Naive thymus-derived CD4-positive, alpha-beta T cell (primary cell): ENCODE measurements around the gene BLOC1S1. TPM values are rescaled to one million over a fixed set of nuclear protein-coding genes. Genes with fewer than 3 reads are reported as not detected.

Source experiments
- ATAC-seq: fragments of 150-1000 bp; cut with Tn5 transposase; 2 replicates; pipeline ENCODE4 v1.10.0; 2021; ENCODE audit warnings: mild to moderate bottlenecking, moderate library complexity
- CTCF ChIA-PET: fragments of 350-600 bp; sonication (Branson Sonifier 250); formaldehyde crosslinking; loops from one replicate; lab custom pipeline; 2021; ENCODE audit warnings: antibody characterized with exemption; lab: Charles Lee
- POLR2A ChIA-PET: fragments of 350-600 bp; sonication (Branson Sonifier 250); formaldehyde crosslinking; loops from one replicate; lab custom pipeline; 2021; ENCODE audit warnings: antibody characterized with exemption, inconsistent platforms; lab: Charles Lee
- DNase-seq, 9 donors: peaks; one replicate each; pipeline versions ENCODE4 v3.0.0 to v3.0.0-alpha.2; 2020 to 2022; ENCODE audit warnings: mixed read lengths in 1 of 9
- H3K27ac ChIP-seq: one replicate; pipeline ENCODE4 v1.7.0; 2013; ENCODE audit warnings: mild to moderate bottlenecking, low read depth, low read length, moderate library complexity
- H3K27me3 ChIP-seq, 2 donors: one replicate each; pipeline ENCODE4 v1.7.0; 2013; ENCODE audit warnings: low read length in 2 of 2, mild to moderate bottlenecking in 2 of 2, moderate library complexity in 2 of 2; ENCODE audit not compliant: control insufficient read depth in 2 of 2, insufficient read depth in 2 of 2
- H3K36me3 ChIP-seq, 3 experiments: 1 replicate in 2 of 3; 2 replicates in 1 of 3; pipeline ENCODE4 v1.7.0; 2013; ENCODE audit warnings: low read length in 3 of 3, mild to moderate bottlenecking in 3 of 3, moderate library complexity in 1 of 3; ENCODE audit not compliant: insufficient read depth in 3 of 3, control insufficient read depth in 2 of 3
- H3K4me1 ChIP-seq, 2 donors: one replicate each; pipeline ENCODE4 v1.7.0; 2013; ENCODE audit warnings: low read length in 2 of 2, mild to moderate bottlenecking in 2 of 2, moderate library complexity in 1 of 2; ENCODE audit not compliant: control insufficient read depth in 2 of 2, insufficient read depth in 2 of 2
- H3K4me3 ChIP-seq: 2 replicates; pipeline ENCODE4 v1.7.0; 2013; ENCODE audit warnings: mild to moderate bottlenecking, low read length
- H3K9me3 ChIP-seq, 3 experiments: 1 replicate in 2 of 3; 2 replicates in 1 of 3; pipeline ENCODE4 v1.7.0; 2013; ENCODE audit warnings: low read length in 3 of 3; ENCODE audit not compliant: control insufficient read depth in 2 of 3
- H3K27ac Mint-ChIP-seq, 9 donors: one replicate each; pipeline ENCODE4 v1.8.0; 2020 to 2022; ENCODE audit warnings: mixed read lengths in 9 of 9, mild to moderate bottlenecking in 8 of 9, moderate library complexity in 5 of 9, inconsistent platforms in 2 of 9
- H3K27me3 Mint-ChIP-seq, 5 donors: one replicate each; pipeline ENCODE4 v1.8.0; 2021 to 2022; ENCODE audit warnings: mixed read lengths in 5 of 5, mild to moderate bottlenecking in 1 of 5
- H3K36me3 Mint-ChIP-seq, 5 donors: one replicate each; pipeline ENCODE4 v1.8.0; 2020 to 2022; ENCODE audit warnings: mixed read lengths in 5 of 5, mild to moderate bottlenecking in 3 of 5, inconsistent platforms in 1 of 5
- H3K4me1 Mint-ChIP-seq, 7 donors: one replicate each; pipeline ENCODE4 v1.8.0; 2020 to 2022; ENCODE audit warnings: mixed read lengths in 7 of 7, mild to moderate bottlenecking in 3 of 7, inconsistent platforms in 1 of 7
- H3K4me3 Mint-ChIP-seq, 10 donors: one replicate each; pipeline ENCODE4 v1.8.0; 2020 to 2022; ENCODE audit warnings: mild to moderate bottlenecking in 10 of 10, mixed read lengths in 10 of 10, moderate library complexity in 6 of 10, inconsistent platforms in 2 of 10
- H3K9me3 Mint-ChIP-seq, 11 donors: one replicate each; pipeline ENCODE4 v1.8.0; 2020 to 2022; ENCODE audit warnings: mixed read lengths in 11 of 11, mild to moderate bottlenecking in 4 of 11, inconsistent platforms in 1 of 11, moderate library complexity in 1 of 11
- intact Hi-C, 2 donors: fragments of 100-400 bp; cut with micrococcal nuclease; formaldehyde crosslinking; loops; one replicate each; pipeline ENCODE4 v1.15.1; 2023
- polyA plus RNA-seq, 2 donors: library from polyadenylated mRNA; unstranded; fragments of 300-500 nt; fragmentation: Illumina TruSeq; gene quantifications; one replicate each; pipeline ENCODE4 v1.2.3, GENCODE V29; 2021
- total RNA-seq, 6 experiments: library from RNA in 5 of 6; stranded (reverse) in 5 of 6; gene quantifications; 1 replicate in 5 of 6; 2 replicates in 1 of 6; pipeline ENCODE4 v1.2.3 and lab custom pipeline; 2021 to 2026

BLOC1S1 gene
- total and polyA plus RNA-seq, 7 experiments from 2014 or later, result 37.6 to 112 (median 73.5) TPM

GRCh38 chr12:55724226-55724939 lies 8.5 kb downstream of the BLOC1S1 start:
- Mint-ChIP-seq H3K4me1 (peaks cover 18 to 33% (median 27%) of the 10 kb centered on the region in 7 donors), H3K27me3 (no peaks in the 10 kb centered on the region), H3K9me3 (no peaks in the 10 kb centered on the region), H3K4me3 (peak overlapping the region in 1 of 10 donors; percentile 6), H3K36me3 (peaks cover 0 to 13% (median 0%) of the 10 kb centered on the region in 5 donors), H3K27ac (peak overlapping the region; percentile 9 to 80 (median 64))
- Histone ChIP-seq H3K9me3 (no peaks in the 10 kb centered on the region), H3K27ac (peak overlapping the region; percentile 6), H3K4me1 (peaks cover 11 to 14% of the 10 kb centered on the region in 2 donors), H3K36me3 (peaks cover 0 to 13% (median 4%) of the 10 kb centered on the region in 3 experiments), H3K4me3 (no peak overlapping the region), H3K27me3 (no peaks in the 10 kb centered on the region)
- POLR2A ChIA-PET, result interaction anchor here (1.4 to 4.1 kb wide), 3 partner anchors 8 to 94 kb away, joined by 5 to 29 read pairs (median 8); partner anchors contain the start of genes BLOC1S1, ORMDL2 and SARNP
- DNase-seq (peak; percentile 33 to 64 (median 59)), ATAC-seq (peak; percentile 63)
- CTCF ChIA-PET, result interaction anchor here (0.5 to 3.7 kb wide), 7 partner anchors 10 to 231 kb away, joined by 3 to 44 read pairs (median 4); partner anchors contain the start of genes ORMDL2 and SARNP
- intact Hi-C loops, result loop anchor here (1.0 kb wide), 1 partner anchor 13 kb away; no protein-coding TSS in a partner anchor

- peaks cover 23 to 39% (median 30%) of the 10 kb centered on the region in 7 donors for H3K4me1 Mint-ChIP-seq
- Histone ChIP-seq H3K4me3 (no peak overlapping the region), H3K9me3 (no peaks in the 10 kb centered on the region), H3K4me1 (peaks cover 13 to 14% of the 10 kb centered on the region in 2 donors), H3K27me3 (no peaks in the 10 kb centered on the region), H3K27ac (no peak overlapping the region), H3K36me3 (peaks cover 0 to 7% (median 4%) of the 10 kb centered on the region in 3 experiments)
- H3K36me3 Mint-ChIP-seq, result peaks cover 0 to 12% (median 0%) of the 10 kb centered on the region in 5 donors
- intact Hi-C loops, result loop anchor here (1.0 kb wide), 1 partner anchor 12 kb away; no protein-coding TSS in a partner anchor
- no peak for DNase-seq
- H3K27ac Mint-ChIP-seq, result peak overlapping the region; percentile 9 to 80 (median 64)
- POLR2A ChIA-PET, result interaction anchor here (1.4 to 4.1 kb wide), 3 partner anchors 9 to 93 kb away, joined by 5 to 29 read pairs (median 8); partner anchors contain the start of genes BLOC1S1, ORMDL2 and SARNP
- CTCF ChIA-PET, result interaction anchor here (0.7 to 3.7 kb wide), 5 partner anchors 9 to 230 kb away, joined by 3 to 44 read pairs (median 4); partner anchors contain the start of genes ORMDL2 and SARNP
- H3K27me3 Mint-ChIP-seq, result no peaks in the 10 kb centered on the region
- no peaks in the 10 kb centered on the region for H3K9me3 Mint-ChIP-seq
- no peak for ATAC-seq
- H3K4me3 Mint-ChIP-seq, result peak overlapping the region in 1 of 10 donors; percentile 6
Observed at GRCh38 chr12:55724940-55725309, 9.1 kb downstream of the BLOC1S1 start.

- DNase-seq (no peak), ATAC-seq (no peak)
- CTCF ChIA-PET, result interaction anchor here (1.3 to 3.7 kb wide), 4 partner anchors 8 to 92 kb away, joined by 4 to 44 read pairs (median 6); partner anchors contain the start of genes ORMDL2 and SARNP
- Mint-ChIP-seq H3K36me3 (peaks cover 0 to 12% (median 0%) of the 10 kb centered on the region in 5 donors), H3K9me3 (no peaks in the 10 kb centered on the region), H3K27ac (peak overlapping the region in 7 of 9 donors; percentile 9 to 80 (median 52)), H3K27me3 (no peaks in the 10 kb centered on the region), H3K4me3 (peak overlapping the region in 2 of 10 donors; percentile 41 to 74), H3K4me1 (peaks cover 29 to 41% (median 35%) of the 10 kb centered on the region in 7 donors)
- POLR2A ChIA-PET, result interaction anchor here (1.4 to 4.1 kb wide), 2 partner anchors 9 to 12 kb away, joined by 8 to 29 read pairs; partner anchors contain the start of gene BLOC1S1
- H3K27me3 ChIP-seq, result no peaks in the 10 kb centered on the region
- H3K4me1 ChIP-seq, result peaks cover 13 to 20% of the 10 kb centered on the region in 2 donors
- no peak overlapping the region for H3K27ac ChIP-seq
- H3K36me3 ChIP-seq, result peaks cover 0 to 1% (median 0%) of the 10 kb centered on the region in 3 experiments
- intact Hi-C loops, result no loop called here
- H3K9me3 ChIP-seq, result no peaks in the 10 kb centered on the region
- H3K4me3 ChIP-seq, result no peak overlapping the region
Observed at GRCh38 chr12:55725556-55725955, 9.7 kb downstream of the BLOC1S1 start.

DNA sequence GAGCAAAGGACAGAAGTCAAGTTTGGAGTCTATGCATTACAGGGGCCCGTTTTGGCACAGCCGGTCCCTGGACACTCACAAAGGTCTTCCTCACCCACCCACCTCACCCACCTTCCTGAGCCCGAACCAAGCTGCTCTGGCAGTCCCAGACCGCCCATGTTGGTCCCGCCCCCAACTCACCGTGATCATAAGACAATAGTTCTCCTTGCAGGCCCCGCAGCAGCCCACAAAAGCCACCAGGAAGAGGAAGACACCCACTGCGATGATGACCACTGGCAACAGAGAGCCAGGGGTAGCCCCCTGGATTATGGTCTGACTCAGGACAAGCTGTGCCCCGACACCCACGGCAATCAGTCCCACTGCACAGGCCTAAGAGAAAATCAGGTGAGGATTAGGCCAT lies 11.1 kb downstream of the BLOC1S1 start:
- ATAC-seq, result no peak
- Mint-ChIP-seq H3K27ac (peak overlapping the region; percentile 49 to 88 (median 84)), H3K9me3 (no peaks in the 10 kb centered on the region), H3K4me1 (peaks cover 33 to 46% (median 38%) of the 10 kb centered on the region in 7 donors), H3K4me3 (peak overlapping the region; percentile 64 to 94 (median 78)), H3K27me3 (no peaks in the 10 kb centered on the region), H3K36me3 (peaks cover 0 to 12% (median 0%) of the 10 kb centered on the region in 5 donors)
- ChIA-PET POLR2A (no interaction called here), CTCF (interaction anchor here (1.2 kb wide), 1 partner anchor 10 kb away, joined by 5 read pairs; no protein-coding TSS in a partner anchor)
- Histone ChIP-seq H3K27ac (peak overlapping the region; percentile 23), H3K4me1 (peaks cover 13 to 20% of the 10 kb centered on the region in 2 donors), H3K4me3 (no peak overlapping the region), H3K27me3 (no peaks in the 10 kb centered on the region), H3K9me3 (no peaks in the 10 kb centered on the region), H3K36me3 (no peaks in the 10 kb centered on the region)
- DNase-seq, result no peak
- intact Hi-C loops, result no loop called here

GRCh38 chr12:55727643-55728185 lies 11.9 kb downstream of the BLOC1S1 start:
- Mint-ChIP-seq H3K9me3 (no peaks in the 10 kb centered on the region), H3K4me3 (peak overlapping the region; percentile 64 to 94 (median 78)), H3K27me3 (no peaks in the 10 kb centered on the region), H3K27ac (peak overlapping the region; percentile 78 to 88 (median 85)), H3K4me1 (peaks cover 33 to 46% (median 38%) of the 10 kb centered on the region in 7 donors), H3K36me3 (peaks cover 0 to 12% (median 0%) of the 10 kb centered on the region in 5 donors)
- no peaks in the 10 kb centered on the region for H3K9me3 ChIP-seq
- H3K27me3 ChIP-seq, result no peaks in the 10 kb centered on the region
- POLR2A ChIA-PET, result interaction anchor here (0.6 kb wide), 1 partner anchor 100 kb away, joined by 3 read pairs; no protein-coding TSS in a partner anchor
- DNase-seq, result no peak
- H3K4me1 ChIP-seq, result peaks cover 13 to 20% of the 10 kb centered on the region in 2 donors
- no peaks in the 10 kb centered on the region for H3K36me3 ChIP-seq
- H3K4me3 ChIP-seq, result peak overlapping the region; percentile 97
- no peak for ATAC-seq
- peak overlapping the region; percentile 74 for H3K27ac ChIP-seq
- CTCF ChIA-PET, result interaction anchor here (1.2 kb wide), 1 partner anchor 10 kb away, joined by 5 read pairs; no protein-coding TSS in a partner anchor
- intact Hi-C loops, result loop anchor here in 1 of 2 donors (2.0 kb wide), 2 partner anchors 81 to 201 kb away; no protein-coding TSS in a partner anchor
